WTC11 (cell line): Measurements from ENCODE around the gene EXOC3L4. TPM values are rescaled to one million over a fixed set of nuclear protein-coding genes. Genes with fewer than 3 reads are reported as not detected.

ENCODE experiments used
- ATAC-seq: fragments of 200-7000 bp; cut with Tn5 transposase; 2 replicates; pipeline ENCODE4 v1.10.0; 2021; ENCODE audit warnings: mild to moderate bottlenecking, moderate library complexity
- CTCF ChIA-PET: fragments of 300-600 bp; sonication (Branson Sonifier 250); formaldehyde crosslinking; loops from one replicate; lab custom pipeline; 2021; ENCODE audit warnings: antibody characterized with exemption; lab: Charles Lee
- POLR2A ChIA-PET: fragments of 350-600 bp; sonication (Branson Sonifier 250); formaldehyde crosslinking; loops from one replicate; lab custom pipeline; 2021; ENCODE audit warnings: antibody characterized with exemption; lab: Charles Lee
- DNase-seq: peaks from one replicate; pipeline ENCODE4 v3.0.0; 2021; ENCODE audit warnings: low spot score
- H3K27ac Mint-ChIP-seq: 2 replicates; pipeline ENCODE4 v1.8.0; 2021; ENCODE audit warnings: mixed read lengths
- H3K27me3 Mint-ChIP-seq: 2 replicates; pipeline ENCODE4 v1.8.0; 2021; ENCODE audit warnings: low read depth, mild to moderate bottlenecking, moderate library complexity, mixed read lengths
- H3K36me3 Mint-ChIP-seq: 2 replicates; pipeline ENCODE4 v1.8.0; 2021; ENCODE audit warnings: mixed read lengths
- H3K4me1 Mint-ChIP-seq: 2 replicates; pipeline ENCODE4 v1.8.0; 2022; ENCODE audit warnings: mixed read lengths
- H3K4me3 Mint-ChIP-seq: 2 replicates; pipeline ENCODE4 v1.8.0; 2021; ENCODE audit warnings: mild to moderate bottlenecking, moderate library complexity, mixed read lengths
- H3K9me3 Mint-ChIP-seq: 2 replicates; pipeline ENCODE4 v1.8.0; 2021; ENCODE audit warnings: mixed read lengths
- CTCF ChIP-seq: fragments of 200-600 bp; IDR thresholded peaks from 2 replicates; pipeline ENCODE4 v1.8.0; 2022; ENCODE audit warnings: antibody characterized with exemption
- ERG ChIP-seq: fragments of 250-450 bp; sonication (Bioruptor Pico); IDR thresholded peaks from 2 replicates; pipeline ENCODE4 v1.8.0; 2021; ENCODE audit warnings: mild to moderate bottlenecking
- ETV6 ChIP-seq: sonication (generic); formaldehyde crosslinking; IDR thresholded peaks from 2 replicates; pipeline ENCODE4 v1.8.1; 2022; ENCODE audit warnings: mild to moderate bottlenecking, missing genetic modification reagents
- FOXJ3 ChIP-seq: sonication (generic); formaldehyde crosslinking; IDR thresholded peaks from 2 replicates; pipeline ENCODE4 v1.9.0; 2021; ENCODE audit warnings: missing genetic modification reagents, mild to moderate bottlenecking, borderline replicate concordance
- FOXK1 ChIP-seq: sonication (generic); formaldehyde crosslinking; IDR thresholded peaks from 2 replicates; pipeline ENCODE4 v1.8.0; 2022; ENCODE audit warnings: mild to moderate bottlenecking, moderate library complexity, missing genetic modification reagents
- MLX ChIP-seq: sonication (generic); formaldehyde crosslinking; IDR thresholded peaks from 2 replicates; pipeline ENCODE4 v1.8.1; 2023; ENCODE audit warnings: mild to moderate bottlenecking, missing genetic modification reagents, moderate library complexity
- NFATC4 ChIP-seq: fragments of 250-450 bp; sonication (Bioruptor Pico); IDR thresholded peaks from 2 replicates; pipeline ENCODE4 v1.9.0; 2021; ENCODE audit warnings: mild to moderate bottlenecking
- NFE2L1 ChIP-seq: sonication (generic); formaldehyde crosslinking; IDR thresholded peaks from 2 replicates; pipeline ENCODE4 v1.8.1; 2023; ENCODE audit warnings: missing genetic modification reagents
- PRDM15 ChIP-seq: sonication (generic); formaldehyde crosslinking; IDR thresholded peaks from 2 replicates; pipeline ENCODE4 v1.8.0; 2022; ENCODE audit warnings: missing genetic modification reagents
- STAT6 ChIP-seq: sonication (generic); formaldehyde crosslinking; conservative IDR thresholded peaks from 2 replicates; pipeline ENCODE4 v1.8.1; 2023; ENCODE audit warnings: mild to moderate bottlenecking, low read depth, missing genetic modification reagents, moderate library complexity
- USF2 ChIP-seq: sonication (generic); formaldehyde crosslinking; IDR thresholded peaks from 2 replicates; pipeline ENCODE4 v1.8.1; 2023; ENCODE audit warnings: mild to moderate bottlenecking, missing genetic modification reagents, moderate library complexity
- ZBTB21 ChIP-seq: sonication (generic); formaldehyde crosslinking; IDR thresholded peaks from 2 replicates; pipeline ENCODE4 v1.8.1; 2023; ENCODE audit warnings: mild to moderate bottlenecking, missing genetic modification reagents, borderline replicate concordance
- ZNF232 ChIP-seq: sonication (generic); formaldehyde crosslinking; IDR thresholded peaks from 2 replicates; pipeline ENCODE4 v1.8.0; 2022; ENCODE audit warnings: mild to moderate bottlenecking, missing genetic modification reagents
- ZNF281 ChIP-seq: sonication (generic); formaldehyde crosslinking; IDR thresholded peaks from 2 replicates; pipeline ENCODE4 v1.8.0; 2023; ENCODE audit warnings: mild to moderate bottlenecking, missing genetic modification reagents
- ZNF423 ChIP-seq: fragments of 250-450 bp; sonication (Bioruptor Pico); IDR thresholded peaks from 2 replicates; pipeline ENCODE4 v2.1.2; 2022; ENCODE audit warnings: mild to moderate bottlenecking, moderate library complexity
- total RNA-seq: library from RNA; stranded (reverse); gene quantifications from 3 replicates; pipeline ENCODE4 v1.2.3, GENCODE V29; 2021

EXOC3L4 gene
- total RNA-seq, 1 experiment from 2014 or later = 0.42 TPM

- DNase-seq = no peak
- Mint-ChIP-seq H3K27ac (no peak overlapping the region), H3K36me3 (no peaks in the 10 kb centered on the region), H3K4me1 (peaks cover 31% of the 10 kb centered on the region), H3K27me3 (peaks cover 21% of the 10 kb centered on the region), H3K9me3 (no peaks in the 10 kb centered on the region)
- TF ChIP-seq ZNF232 (CRISPR knock-in tag) (no peak), MLX (CRISPR knock-in tag) (no peak), USF2 (no peak), STAT6 (CRISPR knock-in tag) (no peak)
- TF ChIP-seq, all 79 proteins: peak for 0
- POLR2A ChIA-PET = interaction anchor here (1.0 kb wide), 1 partner anchor 13 kb away, joined by 3 read pairs; no protein-coding TSS in a partner anchor
- CTCF ChIA-PET = interaction anchor here (0.6 to 6.7 kb wide), 45 partner anchors 9 to 189 kb away, joined by 3 to 126 read pairs (median 4); partner anchors contain the start of genes LBHD2 and TNFAIP2
- peak overlapping the region; percentile 33; the same call in 1 of the 2 replicates for H3K4me3 Mint-ChIP-seq
- ATAC-seq = peak; percentile 35
These were observed 46.0 kb downstream of the EXOC3L4 start for GRCh38 chr14:103140316-103141109.

GRCh38 chr14:103141117-103141796 lies 46.7 kb downstream of the EXOC3L4 start:
- peaks cover 31% of the 10 kb centered on the region for H3K4me1 Mint-ChIP-seq
- peak; percentile 90 for DNase-seq
- peaks cover 21% of the 10 kb centered on the region for H3K27me3 Mint-ChIP-seq
- no peak overlapping the region for H3K27ac Mint-ChIP-seq
- H3K36me3 Mint-ChIP-seq = no peaks in the 10 kb centered on the region
- no peaks in the 10 kb centered on the region for H3K9me3 Mint-ChIP-seq
- peak; percentile 63 for ATAC-seq
- ChIA-PET CTCF (interaction anchor here (0.6 to 6.7 kb wide), 45 partner anchors 9 to 189 kb away, joined by 3 to 126 read pairs (median 4); partner anchors contain the start of genes LBHD2 and TNFAIP2), POLR2A (interaction anchor here (1.0 kb wide), 1 partner anchor 14 kb away, joined by 3 read pairs; no protein-coding TSS in a partner anchor)
- peak overlapping the region; percentile 33; the same call in 1 of the 2 replicates for H3K4me3 Mint-ChIP-seq
- TF ChIP-seq ZNF423 (no peak), NFATC4 (CRISPR knock-in tag) (no peak), FOXK1 (CRISPR knock-in tag) (peak; percentile 74), MLX (CRISPR knock-in tag) (no peak), ERG (CRISPR knock-in tag) (no peak), ETV6 (CRISPR knock-in tag) (0 out of 2 replicates have a peak, but pooled peaks have one; percentile 41), PRDM15 (no peak), ZBTB21 (no peak), NFE2L1 (CRISPR knock-in tag) (no peak), CTCF (peak; percentile 77), ZNF281 (CRISPR knock-in tag) (no peak), FOXJ3 (CRISPR knock-in tag) (no peak)
